PC-9 (cell line): Measurements from ENCODE around the gene WFIKKN1.

Experiments used
- CTCF ChIP-seq: fragments of 200-600 bp; sonication (generic); conservative IDR thresholded peaks from 2 replicates; pipeline ENCODE4 v1.6.1; 2017; ENCODE audit warnings: mixed run types, antibody characterized with exemption, mild to moderate bottlenecking, moderate library complexity
- EZH2 ChIP-seq: fragments of 200-600 bp; sonication (generic); IDR thresholded peaks from 2 replicates; pipeline ENCODE4 v1.8.0; 2017; ENCODE audit warnings: antibody characterized with exemption, low read depth

- TF ChIP-seq CTCF (no peak), EZH2 (no peak)
Observed at GRCh38 chr16:683396-684070, 52.7 kb downstream of the WFIKKN1 start.
